ENCODE results near the gene LRRC4C. TPM values are rescaled to one million over a fixed set of nuclear protein-coding genes. Genes with fewer than 3 reads are reported as not detected.

The LRRC4C gene
- total RNA-seq, 1 experiment from 2014 or later: not detected

DNA sequence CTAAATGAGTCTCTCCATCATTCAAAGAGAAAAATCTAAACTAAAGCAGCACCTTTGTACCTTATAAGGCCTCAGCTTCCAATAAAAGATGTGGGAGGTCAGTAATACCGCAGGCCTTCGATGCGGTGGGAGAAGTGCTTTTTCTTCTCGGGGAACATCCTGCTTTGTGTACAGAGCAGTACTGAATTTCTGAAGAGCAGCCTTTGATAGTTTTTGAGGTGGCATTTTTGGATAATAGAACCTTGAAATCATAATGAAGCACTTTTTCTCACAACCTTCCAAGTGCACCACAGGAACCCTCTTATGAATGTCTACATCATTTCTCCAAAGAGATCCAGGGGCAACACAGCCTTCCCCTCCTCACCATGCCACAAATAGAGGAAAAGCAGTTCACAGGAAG is 39.6 kb downstream of the LRRC4C start:
- Mint-ChIP-seq H3K27me3 (ENCODE audit: unreplicated experiment) (no peaks in the 10 kb centered on the region), H3K4me1 (ENCODE audit: low read depth, unreplicated experiment) (no peaks in the 10 kb centered on the region), H3K27ac (ENCODE audit: unreplicated experiment) (no peak overlapping the region), H3K4me3 (ENCODE audit: low read depth, unreplicated experiment) (no peak overlapping the region), H3K36me3 (ENCODE audit: insufficient read depth, unreplicated experiment) (no peaks in the 10 kb centered on the region), H3K9me3 (ENCODE audit: low read depth, unreplicated experiment) (peaks cover 16% of the 10 kb centered on the region)
- no TSS peak for BruUV-seq (replicated peaks)
- CTCF ChIA-PET: no interaction called here
- no peak for DNase-seq
- TF ChIP-seq, protein P1, sequence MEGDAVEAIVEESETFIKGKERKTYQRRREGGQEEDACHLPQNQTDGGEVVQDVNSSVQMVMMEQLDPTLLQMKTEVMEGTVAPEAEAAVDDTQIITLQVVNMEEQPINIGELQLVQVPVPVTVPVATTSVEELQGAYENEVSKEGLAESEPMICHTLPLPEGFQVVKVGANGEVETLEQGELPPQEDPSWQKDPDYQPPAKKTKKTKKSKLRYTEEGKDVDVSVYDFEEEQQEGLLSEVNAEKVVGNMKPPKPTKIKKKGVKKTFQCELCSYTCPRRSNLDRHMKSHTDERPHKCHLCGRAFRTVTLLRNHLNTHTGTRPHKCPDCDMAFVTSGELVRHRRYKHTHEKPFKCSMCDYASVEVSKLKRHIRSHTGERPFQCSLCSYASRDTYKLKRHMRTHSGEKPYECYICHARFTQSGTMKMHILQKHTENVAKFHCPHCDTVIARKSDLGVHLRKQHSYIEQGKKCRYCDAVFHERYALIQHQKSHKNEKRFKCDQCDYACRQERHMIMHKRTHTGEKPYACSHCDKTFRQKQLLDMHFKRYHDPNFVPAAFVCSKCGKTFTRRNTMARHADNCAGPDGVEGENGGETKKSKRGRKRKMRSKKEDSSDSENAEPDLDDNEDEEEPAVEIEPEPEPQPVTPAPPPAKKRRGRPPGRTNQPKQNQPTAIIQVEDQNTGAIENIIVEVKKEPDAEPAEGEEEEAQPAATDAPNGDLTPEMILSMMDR (IDR thresholded peaks at IDR 0.05; ENCODE audit: unreplicated experiment): no peak
- intact Hi-C loops (cut with micrococcal nuclease; ENCODE audit: unreplicated experiment): no loop called here

- Mint-ChIP-seq H3K27me3 (ENCODE audit: unreplicated experiment) (no peaks in the 10 kb centered on the region), H3K4me3 (ENCODE audit: low read depth, unreplicated experiment) (no peak overlapping the region), H3K9me3 (ENCODE audit: low read depth, unreplicated experiment) (peaks cover 8% of the 10 kb centered on the region), H3K36me3 (ENCODE audit: insufficient read depth, unreplicated experiment) (no peaks in the 10 kb centered on the region), H3K27ac (ENCODE audit: unreplicated experiment) (no peak overlapping the region), H3K4me1 (ENCODE audit: low read depth, unreplicated experiment) (no peaks in the 10 kb centered on the region)
- TF ChIP-seq, protein P1 (IDR thresholded peaks at IDR 0.05; ENCODE audit: unreplicated experiment): no peak
- no TSS peak for BruUV-seq (replicated peaks)
- CTCF ChIA-PET: no interaction called here
- intact Hi-C loops (cut with micrococcal nuclease; ENCODE audit: unreplicated experiment): no loop called here
- no peak for DNase-seq
These were observed 44.5 kb downstream of the LRRC4C start for GRCh38 chr11:41414771-41415440.

DNA sequence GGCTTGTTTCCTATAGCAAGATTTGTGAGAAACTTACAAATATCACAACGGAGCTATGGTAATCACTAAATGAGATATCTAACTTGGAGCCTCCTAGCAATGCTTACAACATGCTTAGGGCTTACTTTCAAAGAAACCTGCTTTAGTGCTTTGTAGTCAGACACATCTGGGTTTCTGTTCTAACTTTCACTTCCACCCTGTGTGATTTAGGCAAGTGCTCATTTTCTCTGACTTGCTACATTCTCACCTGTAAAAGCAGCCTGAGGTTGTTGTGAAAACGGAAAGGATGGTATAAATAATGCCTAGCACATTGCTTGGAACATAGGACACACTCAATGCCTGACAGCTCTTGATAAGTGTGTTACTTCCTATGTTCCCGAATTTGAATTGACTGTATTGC is 45.6 kb downstream of the LRRC4C start:
- no TSS peak for BruUV-seq (replicated peaks)

GRCh38 chr11:41405812-41406211 is 53.6 kb downstream of the LRRC4C start:
- intact Hi-C loops (cut with micrococcal nuclease; ENCODE audit: unreplicated experiment): no loop called here
- peaks cover 9% of the 10 kb centered on the region for H3K9me3 Mint-ChIP-seq (ENCODE audit: low read depth, unreplicated experiment)
- no peaks in the 10 kb centered on the region for H3K36me3 Mint-ChIP-seq (ENCODE audit: insufficient read depth, unreplicated experiment)
- no peak overlapping the region for H3K27ac Mint-ChIP-seq (ENCODE audit: unreplicated experiment)
- H3K4me3 Mint-ChIP-seq (ENCODE audit: low read depth, unreplicated experiment): no peak overlapping the region
- H3K4me1 Mint-ChIP-seq (ENCODE audit: low read depth, unreplicated experiment): no peaks in the 10 kb centered on the region
- H3K27me3 Mint-ChIP-seq (ENCODE audit: unreplicated experiment): no peaks in the 10 kb centered on the region
- DNase-seq: no peak
- CTCF ChIA-PET: no interaction called here
- BruUV-seq (replicated peaks): no TSS peak
- TF ChIP-seq, protein P1 (IDR thresholded peaks at IDR 0.05; ENCODE audit: unreplicated experiment): no peak

More for the DNA sequence above, 45.6 kb downstream of the LRRC4C start:
- Mint-ChIP-seq H3K9me3 (ENCODE audit: low read depth, unreplicated experiment) (peaks cover 8% of the 10 kb centered on the region), H3K4me3 (ENCODE audit: low read depth, unreplicated experiment) (no peak overlapping the region), H3K36me3 (ENCODE audit: insufficient read depth, unreplicated experiment) (no peaks in the 10 kb centered on the region), H3K4me1 (ENCODE audit: low read depth, unreplicated experiment) (no peaks in the 10 kb centered on the region), H3K27ac (ENCODE audit: unreplicated experiment) (no peak overlapping the region), H3K27me3 (ENCODE audit: unreplicated experiment) (no peaks in the 10 kb centered on the region)
- TF ChIP-seq, protein P1 (IDR thresholded peaks at IDR 0.05; ENCODE audit: unreplicated experiment): no peak
- intact Hi-C loops (cut with micrococcal nuclease; ENCODE audit: unreplicated experiment): no loop called here
- DNase-seq: no peak
- CTCF ChIA-PET: no interaction called here
